HFFc6 (cell line): ENCODE data around the gene DGKE. TPM values are rescaled to one million over a fixed set of nuclear protein-coding genes. Genes with fewer than 3 reads are reported as not detected.
A peak's percentile ranks its signal among the peaks of the same experiment; 100 is the strongest.

Experiments used
- DNase-seq: peaks from one replicate; pipeline ENCODE4 v3.0.0-alpha.2; 2018
- H3K27ac Mint-ChIP-seq: 2 replicates; pipeline ENCODE4 v1.8.0; 2020; ENCODE audit warnings: mild to moderate bottlenecking, mixed read lengths
- H3K27me3 Mint-ChIP-seq: 2 replicates; pipeline ENCODE4 v1.8.0; 2021; ENCODE audit warnings: mild to moderate bottlenecking, moderate library complexity, mixed read lengths; ENCODE audit not compliant: insufficient read depth
- H3K36me3 Mint-ChIP-seq: 2 replicates; pipeline ENCODE4 v1.8.0; 2021; ENCODE audit warnings: low read depth, mixed read lengths
- H3K4me1 Mint-ChIP-seq: 2 replicates; pipeline ENCODE4 v1.8.0; 2020; ENCODE audit warnings: low read depth, mixed read lengths
- H3K4me3 Mint-ChIP-seq: 2 replicates; pipeline ENCODE4 v1.8.0; 2020; ENCODE audit warnings: mild to moderate bottlenecking, moderate library complexity, mixed read lengths
- H3K9me3 Mint-ChIP-seq: 2 replicates; pipeline ENCODE4 v1.8.0; 2020; ENCODE audit warnings: mild to moderate bottlenecking, mixed read lengths
- long read RNA-seq: library from polyadenylated mRNA; unstranded; transcript quantifications from one replicate; pipeline ENCODE4 v2.0.0, GENCODE V29; 2019
- total RNA-seq, 6 experiments: library from RNA; stranded (reverse); fragmentation: NEBNext Ultra II Directional; extraction: Animal tissue kit (Norgen Biotek cat#: 25700); gene quantifications; 2 replicates in 1 of 6; 3 replicates in 5 of 6; pipeline ENCODE4 v1.2.3, GENCODE V29; 2021
- TF ChIP-seq, protein P1 (sequence below): fragments of 200-600 bp; sonication (generic); IDR thresholded peaks from 2 replicates; pipeline ENCODE4 v1.5.0; 2021; ENCODE audit warnings: antibody characterized with exemption, mild to moderate bottlenecking

The DGKE gene
- 1 to 10 TPM; 5.9 to 9.3 (median 7.6) TPM for total RNA-seq
- long read RNA-seq, partial matches to known transcripts, result 5 of 6 reads
- long read RNA-seq, other reads (novel, unspliced or antisense), result 1 of 6 reads

- Mint-ChIP-seq H3K4me1 (peaks cover 65% of the 10 kb centered on the region), H3K27me3 (no peaks in the 10 kb centered on the region; the same call in 1 of the 2 replicates), H3K36me3 (peaks cover 20% of the 10 kb centered on the region; the same call in 1 of the 2 replicates), H3K9me3 (no peaks in the 10 kb centered on the region), H3K4me3 (peak within 1 kb of the TSS; percentile 91), H3K27ac (peak within 1 kb of the TSS; percentile 73)
- peak; percentile 94 for DNase-seq
- TF ChIP-seq, protein P1, sequence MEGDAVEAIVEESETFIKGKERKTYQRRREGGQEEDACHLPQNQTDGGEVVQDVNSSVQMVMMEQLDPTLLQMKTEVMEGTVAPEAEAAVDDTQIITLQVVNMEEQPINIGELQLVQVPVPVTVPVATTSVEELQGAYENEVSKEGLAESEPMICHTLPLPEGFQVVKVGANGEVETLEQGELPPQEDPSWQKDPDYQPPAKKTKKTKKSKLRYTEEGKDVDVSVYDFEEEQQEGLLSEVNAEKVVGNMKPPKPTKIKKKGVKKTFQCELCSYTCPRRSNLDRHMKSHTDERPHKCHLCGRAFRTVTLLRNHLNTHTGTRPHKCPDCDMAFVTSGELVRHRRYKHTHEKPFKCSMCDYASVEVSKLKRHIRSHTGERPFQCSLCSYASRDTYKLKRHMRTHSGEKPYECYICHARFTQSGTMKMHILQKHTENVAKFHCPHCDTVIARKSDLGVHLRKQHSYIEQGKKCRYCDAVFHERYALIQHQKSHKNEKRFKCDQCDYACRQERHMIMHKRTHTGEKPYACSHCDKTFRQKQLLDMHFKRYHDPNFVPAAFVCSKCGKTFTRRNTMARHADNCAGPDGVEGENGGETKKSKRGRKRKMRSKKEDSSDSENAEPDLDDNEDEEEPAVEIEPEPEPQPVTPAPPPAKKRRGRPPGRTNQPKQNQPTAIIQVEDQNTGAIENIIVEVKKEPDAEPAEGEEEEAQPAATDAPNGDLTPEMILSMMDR, result no peak
These were observed at the start of gene DGKE, which contains the start of gene C17orf67 for GRCh38 chr17:56833809-56834379. Gene DGKE (plus strand): TSS chr17:56834151. CDS start chr17:56834796, 645 bp downstream. Gene C17orf67 (minus strand): TSS chr17:56833920. CDS start chr17:56815810, 18,110 bp downstream.

DNA sequence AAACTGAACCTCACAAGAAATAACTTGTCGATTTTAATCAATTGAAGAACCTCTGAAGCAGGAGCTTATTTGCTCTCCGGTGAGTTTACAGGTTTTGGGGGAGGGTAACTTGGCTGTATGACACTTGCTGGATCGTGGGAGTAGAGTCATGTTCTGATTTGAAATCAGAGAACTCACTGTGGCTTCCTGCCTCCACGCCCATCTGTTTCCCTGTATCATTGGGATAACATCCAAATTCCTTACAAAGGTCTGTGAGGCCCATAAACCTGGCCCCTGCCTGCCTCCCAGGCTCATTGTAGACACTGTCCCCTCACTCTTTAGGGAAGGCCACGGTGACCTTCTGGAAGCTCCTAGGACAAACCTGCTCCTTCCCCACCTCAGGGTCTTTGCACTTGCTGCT lies 48.5 kb upstream of the DGKE start:
- Mint-ChIP-seq H3K27ac (peak overlapping the region; percentile 0), H3K9me3 (no peaks in the 10 kb centered on the region), H3K4me1 (peaks cover 63% of the 10 kb centered on the region), H3K36me3 (peaks cover 9% of the 10 kb centered on the region; the same call in 1 of the 2 replicates), H3K27me3 (peaks cover 4% of the 10 kb centered on the region), H3K4me3 (peak overlapping the region; percentile 0; the same call in 1 of the 2 replicates)
- TF ChIP-seq, protein P1, result no peak
- peak; percentile 8 for DNase-seq

DNA sequence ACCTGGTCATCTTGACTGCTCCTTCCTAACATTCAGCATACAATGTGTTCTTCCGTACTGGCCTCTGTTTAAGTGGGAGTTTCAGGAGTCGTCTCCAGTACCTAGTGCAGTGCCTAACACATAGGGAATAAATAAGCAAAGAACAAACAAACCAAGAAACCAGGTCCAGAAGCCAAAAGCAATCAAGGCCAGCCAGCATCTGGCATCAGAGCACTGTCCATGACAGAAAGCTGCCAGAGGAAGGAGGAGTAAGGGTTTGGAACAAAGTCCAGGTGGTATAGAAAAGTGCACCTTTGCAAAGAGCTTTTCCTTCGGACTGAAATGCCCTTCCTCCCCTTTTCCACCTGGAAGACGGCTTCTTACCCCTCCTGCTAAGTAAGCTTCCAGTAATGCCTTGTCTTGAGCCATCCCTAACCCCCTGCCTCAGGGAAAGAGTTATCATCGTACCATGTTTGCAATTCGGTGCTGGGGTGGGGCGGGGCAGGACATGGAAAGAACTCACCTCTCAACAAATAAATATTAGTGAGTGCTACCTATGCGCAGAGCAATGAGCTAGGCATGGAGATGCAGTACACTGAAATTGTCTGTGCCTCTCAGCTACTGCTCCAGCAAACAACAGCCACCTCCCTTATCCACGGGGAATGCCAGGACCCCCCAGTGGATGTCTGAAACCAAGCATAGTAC lies 47.8 kb upstream of the DGKE start:
- Mint-ChIP-seq H3K27ac (peak overlapping the region; percentile 91), H3K4me3 (no peak overlapping the region)

GRCh38 chr17:56786989-56787482 lies 46.9 kb upstream of the DGKE start:
- H3K27ac Mint-ChIP-seq, result peak overlapping the region; percentile 91

More for the DNA sequence above, 47.8 kb upstream of the DGKE start:
- Mint-ChIP-seq H3K36me3 (peaks cover 10% of the 10 kb centered on the region; the same call in 1 of the 2 replicates), H3K27me3 (peaks cover 5% of the 10 kb centered on the region), H3K9me3 (no peaks in the 10 kb centered on the region), H3K4me1 (peaks cover 58% of the 10 kb centered on the region)
- TF ChIP-seq, protein P1, result no peak
- no peak for DNase-seq

DNA sequence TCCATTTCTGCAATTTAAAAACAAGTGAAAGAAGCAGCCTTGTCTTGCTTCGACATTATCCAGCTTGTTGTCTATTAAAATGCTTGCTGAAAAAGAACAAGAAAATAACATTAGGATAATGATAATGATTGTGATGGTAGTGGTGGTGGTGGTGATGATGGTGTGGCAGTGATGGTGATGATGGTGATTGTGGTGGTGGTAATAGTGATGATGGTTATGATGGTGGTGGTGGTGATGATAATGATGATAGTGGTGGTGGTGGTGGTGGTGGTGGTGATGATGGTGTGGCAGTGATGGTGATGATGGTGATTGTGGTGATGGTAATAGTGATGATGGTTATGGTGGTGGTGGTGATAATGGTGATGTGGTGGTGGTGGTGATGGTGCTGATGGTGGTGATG lies 41.7 kb upstream of the DGKE start:
- TF ChIP-seq, protein P1, result no peak
- peaks cover 18% of the 10 kb centered on the region for H3K36me3 Mint-ChIP-seq
- peaks cover 8% of the 10 kb centered on the region for H3K9me3 Mint-ChIP-seq
- H3K27ac Mint-ChIP-seq, result no peak overlapping the region
- H3K27me3 Mint-ChIP-seq, result peaks cover 9% of the 10 kb centered on the region
- peaks cover 17% of the 10 kb centered on the region for H3K4me1 Mint-ChIP-seq
- no peak for DNase-seq
- H3K4me3 Mint-ChIP-seq, result no peak overlapping the region

More at GRCh38 chr17:56786989-56787482, 46.9 kb upstream of the DGKE start:
- Mint-ChIP-seq H3K9me3 (peaks cover 2% of the 10 kb centered on the region), H3K4me1 (peaks cover 49% of the 10 kb centered on the region), H3K4me3 (peak overlapping the region; percentile 67), H3K27me3 (peaks cover 5% of the 10 kb centered on the region), H3K36me3 (peaks cover 13% of the 10 kb centered on the region)
- peak; percentile 97 for DNase-seq
- TF ChIP-seq, protein P1, result no peak
